NCI-H146 treated with DMSO at 0.1 percent for 48 hours (cell line): ENCODE data around the gene ARHGDIB.

Source experiments
- DNase-seq: peaks from one replicate; lab custom pipeline; 2025; ENCODE audit not compliant: unreplicated experiment; lab: John Stamatoyannopoulos, UW

The ARHGDIB gene

GRCh38 chr12:14934511-14934910 lies 26.9 kb downstream of the ARHGDIB start:
- no peak for DNase-seq

- DNase-seq, result no peak
Measured at GRCh38 chr12:14931791-14932560, 29.4 kb downstream of the ARHGDIB start.

DNA sequence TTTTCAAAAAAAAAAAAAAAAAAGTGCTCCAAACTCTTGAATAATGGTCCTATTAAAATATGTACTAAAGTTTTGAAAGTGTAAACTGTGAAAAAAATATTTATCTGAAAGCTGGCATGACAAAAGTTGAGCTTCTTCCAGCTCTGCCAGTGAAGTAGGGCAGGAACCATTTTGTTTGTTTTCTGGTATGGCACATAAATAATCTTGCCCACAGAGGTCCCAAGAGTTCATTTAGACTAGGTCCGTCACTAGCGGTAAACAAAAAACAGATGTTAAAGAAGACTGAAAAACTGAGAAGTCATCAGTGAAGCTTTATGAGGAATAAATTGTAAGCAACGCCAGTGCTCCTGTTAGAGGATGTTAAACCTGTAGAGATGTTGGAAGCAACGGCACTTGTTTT lies 30.0 kb downstream of the ARHGDIB start:
- DNase-seq, result no peak

- no peak for DNase-seq
Measured at GRCh38 chr12:14930299-14930698, 31.1 kb downstream of the ARHGDIB start.

DNA sequence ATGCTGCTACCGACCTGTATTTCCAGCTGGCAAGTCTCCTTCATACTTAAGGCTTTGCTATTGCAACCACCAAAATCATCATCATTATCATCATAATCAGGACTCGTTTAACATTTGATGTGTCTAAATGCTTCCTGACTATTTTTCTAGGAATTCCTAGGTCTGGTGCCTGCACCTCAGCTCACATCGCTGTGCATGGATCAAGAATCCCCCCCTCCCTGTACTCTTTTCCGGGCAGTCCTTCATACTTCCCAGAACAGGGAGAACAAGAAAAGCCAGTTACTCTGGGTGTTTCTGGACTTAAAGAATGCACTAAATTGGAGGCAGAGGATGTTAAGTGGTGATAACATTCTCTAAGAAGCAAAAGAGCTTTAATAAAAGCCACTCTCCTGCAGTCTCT lies 32.5 kb downstream of the ARHGDIB start:
- DNase-seq, result no peak

- DNase-seq, result no peak
Measured at GRCh38 chr12:14927267-14927666, 34.1 kb downstream of the ARHGDIB start.

GRCh38 chr12:14924541-14924940 lies 36.9 kb downstream of the ARHGDIB start:
- no peak for DNase-seq

DNA sequence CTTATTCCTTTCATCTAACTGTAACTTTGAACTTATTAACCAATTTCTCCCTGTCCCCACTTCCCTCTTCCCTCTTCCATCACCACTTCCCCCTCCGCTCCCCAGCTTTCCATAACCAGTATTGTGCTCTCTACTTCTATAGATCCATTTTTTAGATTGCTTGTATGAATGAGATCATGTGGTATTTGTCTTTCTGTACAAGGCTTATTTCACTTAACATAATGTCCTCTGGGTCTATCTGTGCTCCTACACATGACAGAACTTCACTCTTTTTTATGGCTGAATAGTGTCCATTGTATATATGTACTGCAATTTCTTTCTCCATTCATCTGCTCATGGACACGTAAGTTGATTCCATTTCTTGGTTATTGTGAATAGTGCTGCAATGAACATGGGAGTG lies 37.5 kb downstream of the ARHGDIB start:
- no peak for DNase-seq

- no peak for DNase-seq
Measured at GRCh38 chr12:14921218-14921617, 40.2 kb downstream of the ARHGDIB start.

GRCh38 chr12:14920475-14921126 lies 40.8 kb downstream of the ARHGDIB start:
- DNase-seq, result no peak

DNA sequence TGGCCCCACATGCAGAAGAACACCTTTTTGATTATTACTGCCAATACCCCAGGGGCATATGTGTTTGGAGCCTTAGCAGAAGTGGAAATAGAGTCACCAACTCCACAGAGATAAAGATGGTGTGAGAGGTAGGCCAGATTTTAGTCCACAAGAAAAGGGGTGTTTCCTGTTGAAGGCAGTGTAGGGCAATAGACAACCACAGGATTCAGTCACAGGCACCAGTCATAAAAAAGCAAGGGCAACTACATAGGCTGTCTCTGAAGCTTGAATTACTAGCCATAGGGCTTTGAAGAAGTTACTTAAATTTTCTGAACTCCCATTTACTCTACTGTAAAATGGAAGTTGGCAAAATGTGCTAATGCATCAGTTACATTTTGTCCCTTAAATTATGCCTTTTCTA lies 41.9 kb downstream of the ARHGDIB start:
- no peak for DNase-seq

DNA sequence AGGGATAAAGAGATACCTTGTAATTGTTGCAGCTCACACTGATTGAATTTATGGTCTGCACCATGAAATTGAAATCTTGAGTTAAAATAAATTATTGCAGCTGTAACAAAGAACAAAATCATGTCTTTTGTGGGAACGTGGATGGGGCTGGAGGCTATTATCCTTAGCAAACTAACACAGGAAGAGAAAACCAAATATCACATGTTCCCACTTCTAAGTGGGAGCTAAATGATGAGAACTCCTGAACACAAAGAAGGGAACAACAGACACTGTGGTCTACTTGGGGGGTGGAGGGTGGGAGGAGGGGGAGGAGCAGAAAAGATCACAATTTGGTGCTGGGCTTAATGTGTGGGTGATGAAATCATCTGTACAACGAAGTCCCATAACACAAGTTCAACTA lies 45.7 kb downstream of the ARHGDIB start:
- DNase-seq, result no peak

GRCh38 chr12:14913381-14913781 lies 48.0 kb downstream of the ARHGDIB start:
- no peak for DNase-seq

DNA sequence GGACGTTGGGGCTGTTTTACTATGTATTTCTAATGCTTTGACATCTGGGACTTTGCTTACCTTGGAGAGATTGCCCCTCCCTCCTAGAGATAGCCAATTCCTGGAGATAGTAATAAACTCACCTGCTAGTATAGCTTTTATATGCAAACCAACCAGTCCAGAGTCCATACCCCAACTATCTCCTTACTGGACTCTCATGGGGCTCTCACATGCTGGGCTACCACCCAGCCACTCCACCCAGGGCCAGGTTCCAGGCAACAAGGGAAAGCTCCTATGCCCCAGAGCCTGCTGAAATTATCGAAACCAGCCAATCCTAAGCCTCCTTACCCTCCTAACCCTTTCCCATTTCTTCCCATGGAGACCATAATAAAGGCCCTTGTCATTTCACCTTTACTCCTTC lies 50.3 kb downstream of the ARHGDIB start:
- DNase-seq, result no peak

DNA sequence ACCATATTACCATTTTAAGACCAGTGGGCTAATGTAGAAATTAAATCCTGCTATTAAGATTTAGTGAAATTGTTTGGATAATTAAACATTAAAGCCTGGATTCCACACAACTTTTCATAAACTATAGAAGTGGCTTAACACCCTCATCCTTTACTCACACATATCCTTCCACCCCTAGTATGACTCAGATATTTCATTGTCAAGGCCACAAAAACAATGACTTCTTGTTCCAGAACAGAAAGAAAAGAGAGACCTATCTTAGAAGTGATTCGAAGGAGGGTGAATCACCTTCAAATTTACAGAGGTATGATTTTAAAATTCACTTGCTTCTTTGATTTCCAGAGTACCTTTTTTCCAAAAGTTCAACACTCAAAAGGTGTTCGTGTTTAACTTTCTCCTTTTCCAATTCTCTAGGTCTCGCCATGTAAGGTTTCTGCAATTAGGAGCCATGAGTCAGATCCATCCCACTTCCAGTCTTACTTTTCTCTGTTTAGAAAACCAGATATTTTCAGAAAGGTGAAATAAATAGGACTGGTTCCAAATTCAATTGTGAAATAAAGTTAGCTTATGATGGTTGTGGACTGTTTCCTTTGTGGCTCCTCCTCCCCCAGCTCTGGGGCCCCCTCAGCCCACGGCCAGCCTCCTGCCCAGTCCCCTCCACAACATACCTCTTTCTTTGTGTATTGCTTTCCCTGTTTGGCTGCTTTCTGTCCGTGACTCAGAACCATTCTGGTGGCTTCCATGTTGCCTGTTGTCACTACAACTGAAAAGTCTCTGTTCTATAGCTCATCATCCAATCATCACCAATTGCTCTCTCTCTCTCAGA lies 51.1 kb downstream of the ARHGDIB start:
- DNase-seq, result no peak

DNA sequence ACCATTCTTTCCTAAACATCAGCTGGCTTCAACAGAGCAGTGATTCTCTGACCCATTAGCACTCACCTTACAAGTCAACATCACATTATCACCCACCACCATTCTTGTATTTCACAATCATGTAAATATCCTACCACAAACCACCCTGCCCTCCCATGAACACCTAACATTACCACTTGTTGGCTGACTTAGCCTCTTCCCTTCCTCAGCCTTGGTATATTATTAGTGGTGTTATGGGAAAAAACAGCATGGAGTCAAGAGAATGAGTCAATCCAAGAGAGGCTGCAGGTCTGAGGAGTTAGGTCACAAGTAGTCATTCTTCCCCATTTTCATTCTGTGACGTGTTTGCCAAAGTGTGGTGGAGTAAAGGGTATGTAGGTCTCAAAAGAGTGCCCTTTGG lies 53.4 kb downstream of the ARHGDIB start:
- no peak for DNase-seq

DNA sequence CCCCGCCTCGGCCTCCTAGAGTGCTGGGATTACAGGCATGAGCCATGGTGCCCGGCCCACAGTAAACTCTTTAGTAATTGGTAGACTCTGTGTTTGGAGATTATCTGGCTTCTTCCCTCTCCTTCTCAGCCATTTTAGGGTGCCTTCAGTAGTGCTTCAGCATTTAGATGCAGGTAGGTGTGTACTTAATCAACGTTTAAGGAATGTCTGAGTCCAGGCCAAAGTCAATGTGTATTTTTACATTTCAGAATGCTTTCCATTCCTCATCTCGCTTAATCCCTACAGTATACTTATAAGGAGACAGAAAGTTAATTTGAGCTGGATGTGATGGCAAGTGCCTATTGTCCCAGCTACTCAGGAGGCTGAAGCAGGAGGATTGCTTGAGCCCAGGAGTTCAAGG lies 55.3 kb downstream of the ARHGDIB start:
- no peak for DNase-seq

DNA sequence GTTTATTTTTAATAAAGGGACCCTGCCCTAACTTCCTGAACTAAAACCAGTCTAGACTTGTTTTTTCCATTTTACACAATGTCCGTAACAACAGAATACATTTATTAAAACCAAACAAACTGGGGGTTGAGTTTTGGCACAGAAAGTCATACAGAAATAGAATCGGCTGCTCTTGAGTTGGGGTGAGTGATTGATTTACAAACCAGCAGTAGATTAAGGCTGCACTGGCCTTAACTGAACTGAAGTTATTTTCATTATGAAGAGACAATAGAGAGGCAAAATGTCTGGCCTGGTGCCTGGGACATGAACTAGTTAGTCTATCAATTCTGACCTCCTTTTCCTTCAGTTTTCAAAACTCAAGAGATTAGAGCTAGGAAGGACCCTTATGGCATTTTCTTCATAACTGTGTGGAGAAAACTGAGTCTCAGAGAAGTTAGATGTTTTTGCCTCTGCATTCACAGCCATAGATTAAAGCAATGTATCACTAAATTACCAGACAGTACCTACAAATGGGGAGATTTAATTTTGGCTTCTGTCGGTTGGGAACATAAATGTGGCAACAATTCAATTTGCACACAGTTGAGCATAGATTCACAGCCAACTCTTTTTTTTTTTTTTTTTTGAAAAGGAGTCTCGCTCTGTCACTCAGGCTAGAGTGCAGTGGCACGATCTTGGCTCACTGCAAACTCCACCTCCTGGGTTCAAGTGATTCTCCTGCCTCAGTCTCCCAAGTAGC lies 56.0 kb downstream of the ARHGDIB start:
- no peak for DNase-seq

DNA sequence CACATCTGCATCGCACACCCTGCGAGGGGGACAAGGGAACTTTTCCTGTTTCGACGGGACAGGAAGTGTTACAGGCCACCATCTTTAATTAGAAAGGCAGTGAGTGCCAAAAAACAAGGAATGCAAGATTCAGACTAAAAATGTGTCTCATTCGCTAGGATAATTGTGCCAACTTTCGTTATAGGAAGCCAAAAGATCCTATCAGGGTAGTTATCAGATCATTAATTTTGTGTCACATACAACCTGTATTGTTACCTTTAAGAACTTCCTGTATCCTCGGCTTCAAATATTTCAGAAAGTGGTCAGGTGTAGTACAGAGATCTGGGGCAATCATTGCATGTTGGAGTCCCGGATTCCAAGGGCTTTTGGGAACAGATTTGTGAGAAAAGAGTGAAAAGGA lies 56.5 kb downstream of the ARHGDIB start:
- DNase-seq, result no peak

GRCh38 chr12:14903386-14904098 lies 57.9 kb downstream of the ARHGDIB start:
- DNase-seq, result no peak

DNA sequence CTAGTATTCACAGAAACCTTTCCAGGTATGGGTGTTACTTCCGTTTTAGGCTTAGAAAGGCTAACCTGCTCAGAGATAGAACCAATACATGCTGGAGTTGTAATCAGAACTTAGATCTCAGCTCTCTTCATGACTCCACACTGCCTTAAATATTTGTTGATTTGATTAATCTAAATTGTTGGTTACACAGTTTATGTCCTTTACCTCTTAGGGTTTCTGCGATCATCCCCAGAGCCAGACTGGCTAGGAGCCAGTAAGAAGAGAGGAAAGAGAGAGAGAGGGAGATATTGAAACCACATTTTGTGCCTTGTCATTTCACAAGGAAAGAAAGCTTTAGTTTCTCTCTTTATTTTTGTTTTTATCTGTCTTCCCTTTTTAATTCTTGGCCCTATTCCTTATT lies 58.9 kb downstream of the ARHGDIB start:
- DNase-seq, result no peak
